Measurements from ENCODE around the gene KRT33B.
A peak's percentile ranks its signal among the peaks of the same experiment; 100 is the strongest.

The KRT33B gene

GRCh38 chr17:41331606-41332005 is 38.0 kb downstream of the KRT33B start:
- DNase-seq (ENCODE audit: low read depth): no peak
- H3K4me3 ChIP-seq (ENCODE audit: low read depth, low read length): no peak overlapping the region
- TF ChIP-seq, protein P1, sequence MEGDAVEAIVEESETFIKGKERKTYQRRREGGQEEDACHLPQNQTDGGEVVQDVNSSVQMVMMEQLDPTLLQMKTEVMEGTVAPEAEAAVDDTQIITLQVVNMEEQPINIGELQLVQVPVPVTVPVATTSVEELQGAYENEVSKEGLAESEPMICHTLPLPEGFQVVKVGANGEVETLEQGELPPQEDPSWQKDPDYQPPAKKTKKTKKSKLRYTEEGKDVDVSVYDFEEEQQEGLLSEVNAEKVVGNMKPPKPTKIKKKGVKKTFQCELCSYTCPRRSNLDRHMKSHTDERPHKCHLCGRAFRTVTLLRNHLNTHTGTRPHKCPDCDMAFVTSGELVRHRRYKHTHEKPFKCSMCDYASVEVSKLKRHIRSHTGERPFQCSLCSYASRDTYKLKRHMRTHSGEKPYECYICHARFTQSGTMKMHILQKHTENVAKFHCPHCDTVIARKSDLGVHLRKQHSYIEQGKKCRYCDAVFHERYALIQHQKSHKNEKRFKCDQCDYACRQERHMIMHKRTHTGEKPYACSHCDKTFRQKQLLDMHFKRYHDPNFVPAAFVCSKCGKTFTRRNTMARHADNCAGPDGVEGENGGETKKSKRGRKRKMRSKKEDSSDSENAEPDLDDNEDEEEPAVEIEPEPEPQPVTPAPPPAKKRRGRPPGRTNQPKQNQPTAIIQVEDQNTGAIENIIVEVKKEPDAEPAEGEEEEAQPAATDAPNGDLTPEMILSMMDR (conservative IDR thresholded peaks at IDR 0.05; ENCODE audit: low read depth, low read length): no peak

DNA sequence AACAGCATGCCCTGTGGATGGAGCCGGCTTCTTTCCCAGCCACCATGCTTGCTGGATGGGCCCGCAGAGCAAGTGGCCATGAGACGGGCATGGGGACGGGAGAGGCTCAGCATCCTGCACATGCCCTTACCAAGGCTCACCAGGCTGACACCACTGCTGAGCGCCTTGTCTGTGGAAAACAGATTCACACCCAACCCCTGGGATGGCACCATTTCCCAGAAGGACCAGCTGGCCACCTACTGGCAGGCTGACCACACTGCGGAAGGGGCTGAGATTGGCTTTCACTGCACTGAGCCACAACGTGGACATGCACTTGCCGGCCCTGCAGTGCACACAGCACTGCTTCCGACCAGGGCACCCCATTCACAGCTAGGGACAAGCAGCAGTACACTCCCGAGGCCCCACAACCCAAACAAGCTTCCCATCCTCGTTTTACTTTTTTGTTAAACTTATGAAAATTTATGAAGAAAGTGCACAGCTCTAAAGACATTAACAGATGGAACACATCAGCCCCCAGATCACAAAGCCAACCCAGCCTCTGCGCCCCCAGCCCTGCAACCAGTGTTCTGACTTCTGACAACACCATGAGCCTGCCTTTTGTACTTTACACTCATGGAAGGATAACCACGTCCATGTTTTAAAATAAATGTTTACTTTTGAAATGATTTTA is 40.2 kb downstream of the KRT33B start:
- TF ChIP-seq, protein P1 (conservative IDR thresholded peaks at IDR 0.05; ENCODE audit: low read depth, low read length): peak; percentile 91
- DNase-seq (ENCODE audit: low read depth): peak; percentile 63

DNA sequence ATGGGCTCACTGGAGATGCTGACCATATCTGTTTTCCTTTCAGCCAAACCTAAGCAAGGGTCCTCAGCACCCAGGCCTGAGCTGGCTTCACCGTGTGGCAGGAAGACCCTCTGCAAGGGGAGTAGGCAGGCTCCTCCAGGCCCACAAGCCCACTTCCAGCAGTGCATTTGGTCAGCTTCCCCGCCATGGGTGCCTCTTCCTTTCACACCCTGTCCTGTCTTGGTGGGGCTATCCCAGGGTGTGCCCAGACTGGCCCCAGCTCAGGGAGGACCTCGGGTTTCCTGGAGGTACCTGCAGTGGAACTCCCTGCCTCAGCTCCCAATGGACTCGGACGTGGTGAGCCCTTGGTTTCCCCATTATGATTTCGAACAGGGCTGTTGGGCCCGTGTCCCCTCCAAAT is 41.4 kb downstream of the KRT33B start:
- H3K4me3 ChIP-seq (ENCODE audit: low read depth, low read length): no peak overlapping the region
- TF ChIP-seq, protein P1 (conservative IDR thresholded peaks at IDR 0.05; ENCODE audit: low read depth, low read length): no peak
- no peak for DNase-seq (ENCODE audit: low read depth)

More for the DNA sequence above, 40.2 kb downstream of the KRT33B start:
- no peak overlapping the region for H3K4me3 ChIP-seq (ENCODE audit: low read depth, low read length)

- TF ChIP-seq, protein P1 (conservative IDR thresholded peaks at IDR 0.05; ENCODE audit: low read depth, low read length): no peak
- DNase-seq (ENCODE audit: low read depth): no peak
- no peak overlapping the region for H3K4me3 ChIP-seq (ENCODE audit: low read depth, low read length)
Observed at GRCh38 chr17:41327411-41328120, 42.0 kb downstream of the KRT33B start.

- no peak overlapping the region for H3K4me3 ChIP-seq (ENCODE audit: low read depth, low read length)
- no peak for DNase-seq (ENCODE audit: low read depth)
- TF ChIP-seq, protein P1 (conservative IDR thresholded peaks at IDR 0.05; ENCODE audit: low read depth, low read length): no peak
Observed at GRCh38 chr17:41326173-41327145, 43.2 kb downstream of the KRT33B start.

- H3K4me3 ChIP-seq (ENCODE audit: low read depth, low read length): no peak overlapping the region
- no peak for DNase-seq (ENCODE audit: low read depth)
- TF ChIP-seq, protein P1 (conservative IDR thresholded peaks at IDR 0.05; ENCODE audit: low read depth, low read length): no peak
Observed at GRCh38 chr17:41325611-41326010, 44.0 kb downstream of the KRT33B start.
